HG02885 (cell line): ENCODE results near the gene AGRN.
"Not testable (repeated sequence)": the region's sequence is repeated elsewhere in the genome, so short reads cannot be mapped to it uniquely, and the experiment has no call there.

ENCODE experiments used
- ATAC-seq: cut with Tn5 transposase; IDR thresholded peaks from one replicate; pipeline ENCODE4 v1.9.1; 2021; ENCODE audit warnings: mild to moderate bottlenecking; ENCODE audit not compliant: unreplicated experiment, poor library complexity

Gene AGRN

GRCh38 chr1:981491-981954, 38.4 kb upstream of the AGRN start:
- no peak for ATAC-seq

GRCh38 chr1:981955-982558, 37.9 kb upstream of the AGRN start, which contains the start of gene PERM1:
Gene PERM1 (minus strand): TSS chr1:982093. CDS start chr1:981029, 1,064 bp downstream.
- no peak for ATAC-seq

- ATAC-seq: no peak
These were observed 37.0 kb upstream of the AGRN start for GRCh38 chr1:982765-983436.

GRCh38 chr1:983798-984475, 36.0 kb upstream of the AGRN start:
- ATAC-seq: peak; percentile 48

GRCh38 chr1:984476-984814, 35.5 kb upstream of the AGRN start:
- no peak for ATAC-seq

GRCh38 chr1:985126-985525, 34.8 kb upstream of the AGRN start:
- ATAC-seq: no peak

- not testable (repeated sequence) for ATAC-seq
These were observed 31.9 kb upstream of the AGRN start for GRCh38 chr1:988061-988460.

- ATAC-seq: not testable (repeated sequence)
These were observed 28.6 kb upstream of the AGRN start for GRCh38 chr1:991275-991674.

- no peak for ATAC-seq
These were observed 28.0 kb upstream of the AGRN start for GRCh38 chr1:991895-992294.

- ATAC-seq: no peak
These were observed 27.6 kb upstream of the AGRN start for GRCh38 chr1:992362-992761.

- ATAC-seq: no peak
These were observed 26.4 kb upstream of the AGRN start for GRCh38 chr1:993379-993995.

- not testable (repeated sequence) for ATAC-seq
These were observed 25.4 kb upstream of the AGRN start for GRCh38 chr1:994546-994945.

- no peak for ATAC-seq
These were observed 24.0 kb upstream of the AGRN start for GRCh38 chr1:995665-996633.

- no peak for ATAC-seq
These were observed 22.8 kb upstream of the AGRN start for GRCh38 chr1:996851-997712.

- no peak for ATAC-seq
These were observed 22.3 kb upstream of the AGRN start for GRCh38 chr1:997713-997992.

- ATAC-seq: no peak
These were observed 21.8 kb upstream of the AGRN start for GRCh38 chr1:997993-998744.

GRCh38 chr1:998745-998994, 21.2 kb upstream of the AGRN start:
- no peak for ATAC-seq

- ATAC-seq: no peak
These were observed 20.8 kb upstream of the AGRN start for GRCh38 chr1:998995-999724.
